SH-SY5Y (cell line): ENCODE measurements around the gene RPS15.

Experiments
- GATA2 ChIP-seq: IDR thresholded peaks from 2 replicates; pipeline ENCODE4 v1.6.1; 2011; ENCODE audit warnings: mild to moderate bottlenecking, low read depth, low read length
- GATA3 ChIP-seq: IDR thresholded peaks from 2 replicates; pipeline ENCODE4 v1.6.1; 2011; ENCODE audit warnings: low read depth, mild to moderate bottlenecking, low read length, moderate library complexity

DNA sequence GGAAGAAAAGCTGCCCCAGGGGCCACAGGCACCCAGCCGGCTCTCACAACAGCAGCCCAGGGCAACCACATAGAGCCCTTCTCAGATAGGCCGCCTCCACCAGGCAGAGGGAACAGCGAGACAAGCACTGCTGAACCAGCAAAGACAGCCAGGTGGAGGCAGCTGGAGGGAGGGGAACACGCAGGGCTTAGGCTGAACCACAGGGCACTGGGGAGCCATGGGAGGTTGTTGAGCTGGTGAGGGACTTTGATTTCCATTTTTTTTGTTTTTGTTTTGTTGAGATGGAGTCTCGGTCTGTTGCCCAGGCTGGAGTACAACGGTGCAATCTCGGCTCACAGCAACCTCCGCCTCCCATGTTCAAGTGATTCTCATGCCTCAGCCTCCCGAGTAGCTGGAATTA lies 40.4 kb upstream of the RPS15 start:
- no peak for TF ChIP-seq GATA2
- TF ChIP-seq GATA3, result no peak
